Measurements from ENCODE around the gene CPVL.

The CPVL gene

GRCh38 chr7:29003703-29004102, 142.6 kb downstream of the CPVL start:
- no peak for TF ChIP-seq ZFX (IDR thresholded peaks at IDR 0.05)
- TF ChIP-seq CTCF (conservative IDR thresholded peaks at IDR 0.05), result no peak
- no peak overlapping the region for H3K27ac ChIP-seq

GRCh38 chr7:29000717-29001076, 145.6 kb downstream of the CPVL start:
- TF ChIP-seq ZFX (IDR thresholded peaks at IDR 0.05), result no peak
- TF ChIP-seq CTCF (conservative IDR thresholded peaks at IDR 0.05), result no peak
- no peak overlapping the region for H3K27ac ChIP-seq

- TF ChIP-seq CTCF (conservative IDR thresholded peaks at IDR 0.05), result no peak
- TF ChIP-seq ZFX (IDR thresholded peaks at IDR 0.05), result no peak
- H3K27ac ChIP-seq, result no peak overlapping the region
Observed at GRCh38 chr7:28999895-29000716, 146.2 kb downstream of the CPVL start.

GRCh38 chr7:28999427-28999826, 146.9 kb downstream of the CPVL start:
- TF ChIP-seq ZFX (IDR thresholded peaks at IDR 0.05) (no peak), CTCF (conservative IDR thresholded peaks at IDR 0.05) (no peak)
- H3K27ac ChIP-seq, result no peak overlapping the region

- no peak overlapping the region for H3K27ac ChIP-seq
- TF ChIP-seq ZFX (IDR thresholded peaks at IDR 0.05) (no peak), CTCF (conservative IDR thresholded peaks at IDR 0.05) (no peak)
Observed at GRCh38 chr7:28998105-28998504, 148.2 kb downstream of the CPVL start.

GRCh38 chr7:28996836-28997235, 149.5 kb downstream of the CPVL start:
- no peak overlapping the region for H3K27ac ChIP-seq
- TF ChIP-seq ZFX (IDR thresholded peaks at IDR 0.05) (no peak), CTCF (conservative IDR thresholded peaks at IDR 0.05) (no peak)

GRCh38 chr7:28993371-28993770, 153.0 kb downstream of the CPVL start:
- H3K27ac ChIP-seq, result no peak overlapping the region
- no peak for TF ChIP-seq CTCF (conservative IDR thresholded peaks at IDR 0.05)
- TF ChIP-seq ZFX (IDR thresholded peaks at IDR 0.05), result no peak

Data from C4-2B (cell line).